ENCODE results near the gene AREL1.

The AREL1 gene

DNA sequence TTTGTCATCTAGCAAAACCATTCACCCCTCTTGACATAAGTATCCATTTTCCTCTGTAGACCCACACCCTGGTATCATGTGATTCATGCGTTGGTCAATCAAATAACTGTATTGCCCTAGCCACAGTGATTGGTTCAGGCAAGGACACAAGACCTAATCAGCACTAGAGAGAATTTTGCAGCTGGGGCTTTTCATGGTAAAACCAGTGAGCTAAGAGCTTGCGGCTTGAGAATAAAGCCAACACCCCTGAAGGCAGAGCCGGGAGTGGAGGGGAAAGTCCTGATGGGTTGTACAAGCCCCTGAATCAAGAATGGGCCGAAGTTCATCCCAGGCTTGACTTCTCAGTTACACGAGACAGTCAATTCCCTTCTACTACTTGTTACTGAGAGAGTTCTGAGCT is 67.6 kb downstream of the AREL1 start:
- CTCF ChIA-PET, result interaction anchor here (0.5 to 6.1 kb wide), 7 partner anchors 9 to 36 kb away, joined by 3 to 26 read pairs (median 5); no protein-coding TSS in a partner anchor
- TF ChIP-seq, protein P1, sequence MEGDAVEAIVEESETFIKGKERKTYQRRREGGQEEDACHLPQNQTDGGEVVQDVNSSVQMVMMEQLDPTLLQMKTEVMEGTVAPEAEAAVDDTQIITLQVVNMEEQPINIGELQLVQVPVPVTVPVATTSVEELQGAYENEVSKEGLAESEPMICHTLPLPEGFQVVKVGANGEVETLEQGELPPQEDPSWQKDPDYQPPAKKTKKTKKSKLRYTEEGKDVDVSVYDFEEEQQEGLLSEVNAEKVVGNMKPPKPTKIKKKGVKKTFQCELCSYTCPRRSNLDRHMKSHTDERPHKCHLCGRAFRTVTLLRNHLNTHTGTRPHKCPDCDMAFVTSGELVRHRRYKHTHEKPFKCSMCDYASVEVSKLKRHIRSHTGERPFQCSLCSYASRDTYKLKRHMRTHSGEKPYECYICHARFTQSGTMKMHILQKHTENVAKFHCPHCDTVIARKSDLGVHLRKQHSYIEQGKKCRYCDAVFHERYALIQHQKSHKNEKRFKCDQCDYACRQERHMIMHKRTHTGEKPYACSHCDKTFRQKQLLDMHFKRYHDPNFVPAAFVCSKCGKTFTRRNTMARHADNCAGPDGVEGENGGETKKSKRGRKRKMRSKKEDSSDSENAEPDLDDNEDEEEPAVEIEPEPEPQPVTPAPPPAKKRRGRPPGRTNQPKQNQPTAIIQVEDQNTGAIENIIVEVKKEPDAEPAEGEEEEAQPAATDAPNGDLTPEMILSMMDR (IDR thresholded peaks at IDR 0.05; ENCODE audit: insufficient read depth, low read length, missing control alignments), result no peak
- no peak overlapping the region for H3K4me3 ChIP-seq (ENCODE audit: low read depth, low read length)
- no peak for DNase-seq (ENCODE audit: low read depth, low spot score)
- POLR2A ChIA-PET, result interaction anchor here (2.8 kb wide), 1 partner anchor 26 kb away, joined by 13 read pairs; no protein-coding TSS in a partner anchor

DNA sequence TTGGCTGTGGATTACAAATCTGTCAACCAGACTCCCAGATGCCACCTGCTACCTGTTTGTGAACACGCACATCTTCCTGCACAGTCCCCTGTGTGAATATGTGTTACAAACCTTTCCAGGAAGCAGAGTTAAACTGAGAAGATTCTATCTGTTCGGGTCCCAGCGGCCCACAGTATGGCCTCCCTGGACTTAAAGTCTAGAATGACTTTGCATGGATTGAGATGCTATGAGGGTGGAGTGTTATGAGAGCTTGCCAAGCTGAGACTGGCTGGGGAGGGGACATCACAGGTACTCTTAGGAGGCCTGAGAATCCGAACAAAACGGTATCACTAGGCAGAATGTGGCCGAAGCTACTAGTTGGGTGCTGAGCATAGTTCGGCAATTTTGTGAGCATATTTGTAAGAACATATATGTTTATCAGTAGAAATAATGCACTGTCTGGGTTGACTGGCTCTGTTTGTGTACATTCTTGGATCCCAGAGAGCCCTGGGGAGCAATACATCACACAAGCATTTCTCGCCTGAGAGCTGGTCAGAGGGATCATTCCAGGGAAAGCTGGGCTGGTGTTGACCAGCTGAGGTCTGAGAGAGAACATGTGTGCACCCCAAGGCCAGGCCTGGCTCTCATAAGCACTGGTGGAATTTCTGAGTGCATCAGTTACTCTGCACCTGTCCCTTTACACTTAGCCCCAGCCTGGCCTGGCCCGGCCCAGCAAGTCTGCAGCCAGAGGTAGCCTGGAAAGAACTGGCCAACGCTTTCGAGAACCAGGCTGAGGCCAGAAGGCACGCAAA is 71.1 kb downstream of the AREL1 start:
- TF ChIP-seq, protein P1 (IDR thresholded peaks at IDR 0.05; ENCODE audit: insufficient read depth, low read length, missing control alignments), result no peak
- H3K4me3 ChIP-seq (ENCODE audit: low read depth, low read length), result no peak overlapping the region
- POLR2A ChIA-PET, result no interaction called here
- DNase-seq (ENCODE audit: low read depth, low spot score), result no peak
- CTCF ChIA-PET, result interaction anchor here (1.3 to 13.0 kb wide), 5 partner anchors 9 to 31 kb away, joined by 3 to 106 read pairs (median 4); partner anchors contain the start of gene LTBP2

DNA sequence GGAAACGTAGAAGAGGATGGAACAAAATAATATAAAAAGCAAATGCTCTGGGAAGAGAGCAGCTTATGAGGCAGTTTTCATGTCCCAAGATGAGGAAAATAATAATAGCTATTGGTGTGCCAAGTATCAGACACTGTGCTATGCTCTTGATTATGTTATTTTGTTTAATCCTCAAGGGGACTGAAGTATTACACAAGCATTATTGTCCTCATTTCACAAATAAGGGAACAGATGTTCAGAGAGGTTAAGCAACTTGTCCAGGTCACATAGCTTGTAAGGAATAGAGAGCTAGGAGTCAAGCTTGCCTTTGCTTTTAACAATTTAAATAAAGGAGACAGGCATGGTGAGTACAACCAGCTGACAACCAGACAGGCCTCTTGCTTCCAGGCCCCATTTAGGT is 73.9 kb downstream of the AREL1 start:
- CTCF ChIA-PET, result interaction anchor here (1.9 to 13.0 kb wide), 4 partner anchors 9 to 28 kb away, joined by 9 to 106 read pairs (median 20); partner anchors contain the start of gene LTBP2
- POLR2A ChIA-PET, result no interaction called here
- no peak for DNase-seq (ENCODE audit: low read depth, low spot score)
- TF ChIP-seq, protein P1 (IDR thresholded peaks at IDR 0.05; ENCODE audit: insufficient read depth, low read length, missing control alignments), result no peak
- H3K4me3 ChIP-seq (ENCODE audit: low read depth, low read length), result no peak overlapping the region

DNA sequence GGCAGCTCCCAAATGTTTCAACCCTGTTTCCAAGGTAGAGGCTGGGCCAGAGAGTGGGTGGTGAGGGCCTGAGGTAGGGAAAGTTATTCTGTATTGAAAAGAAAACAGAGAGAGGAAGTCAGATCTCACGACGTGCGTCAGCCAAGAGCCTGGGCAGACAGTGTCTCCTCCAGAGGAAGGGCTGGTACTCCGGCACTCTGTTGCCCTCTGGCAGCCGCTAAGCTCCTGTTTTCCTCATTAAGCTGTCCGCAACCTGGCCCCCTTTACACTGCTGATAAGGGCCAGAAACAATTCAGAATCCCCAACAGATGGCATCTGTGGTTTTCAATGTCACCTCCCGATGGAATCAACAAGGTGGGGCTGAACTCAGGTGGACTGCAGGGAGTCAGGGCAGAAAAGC is 74.8 kb downstream of the AREL1 start:
- DNase-seq (ENCODE audit: low read depth, low spot score), result no peak
- H3K4me3 ChIP-seq (ENCODE audit: low read depth, low read length), result no peak overlapping the region
- ChIA-PET CTCF (interaction anchor here (1.8 to 13.0 kb wide), 4 partner anchors 10 to 27 kb away, joined by 5 to 106 read pairs (median 11); partner anchors contain the start of gene LTBP2), POLR2A (interaction anchor here (0.6 to 4.0 kb wide), 2 partner anchors 9 to 19 kb away, joined by 3 to 29 read pairs; no protein-coding TSS in a partner anchor)
- TF ChIP-seq, protein P1 (IDR thresholded peaks at IDR 0.05; ENCODE audit: insufficient read depth, low read length, missing control alignments), result no peak

DNA sequence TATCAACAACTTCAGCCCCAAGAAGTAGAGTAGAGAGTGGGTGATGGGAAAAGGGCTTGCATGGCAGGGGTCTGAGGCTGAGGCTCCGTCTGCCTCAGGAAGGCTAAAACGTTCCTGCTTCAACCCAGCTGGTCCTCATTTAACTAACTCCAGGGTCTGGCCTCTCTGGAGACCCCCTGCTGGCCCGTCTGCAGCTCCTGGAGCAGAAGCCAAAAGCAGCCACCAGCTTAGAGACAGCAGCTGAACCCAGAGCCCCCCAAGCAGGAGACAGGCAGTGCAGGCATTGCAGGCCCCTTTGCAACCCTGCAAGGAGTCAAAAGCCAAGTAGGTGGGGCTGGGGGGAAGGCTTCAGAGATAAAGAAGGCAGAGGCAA is 75.7 kb downstream of the AREL1 start:
- CTCF ChIA-PET, result interaction anchor here (1.8 to 13.0 kb wide), 2 partner anchors 15 to 26 kb away, joined by 5 to 106 read pairs; partner anchors contain the start of gene LTBP2
- POLR2A ChIA-PET, result interaction anchor here (0.8 to 4.0 kb wide), 5 partner anchors 10 to 65 kb away, joined by 3 to 29 read pairs (median 4); partner anchors contain the start of gene LTBP2
- no peak for DNase-seq (ENCODE audit: low read depth, low spot score)
- H3K4me3 ChIP-seq (ENCODE audit: low read depth, low read length), result no peak overlapping the region
- TF ChIP-seq, protein P1 (IDR thresholded peaks at IDR 0.05; ENCODE audit: insufficient read depth, low read length, missing control alignments), result no peak

All from AG04449 (cell line).